ENCODE results near the gene MLXIPL. TPM values are rescaled to one million over a fixed set of nuclear protein-coding genes. Genes with fewer than 3 reads are reported as not detected.

Gene MLXIPL
- total RNA-seq, 3 donors from 2014 or later (not counting 1 experiment from before 2014, with no cell fraction given) = not detected

DNA sequence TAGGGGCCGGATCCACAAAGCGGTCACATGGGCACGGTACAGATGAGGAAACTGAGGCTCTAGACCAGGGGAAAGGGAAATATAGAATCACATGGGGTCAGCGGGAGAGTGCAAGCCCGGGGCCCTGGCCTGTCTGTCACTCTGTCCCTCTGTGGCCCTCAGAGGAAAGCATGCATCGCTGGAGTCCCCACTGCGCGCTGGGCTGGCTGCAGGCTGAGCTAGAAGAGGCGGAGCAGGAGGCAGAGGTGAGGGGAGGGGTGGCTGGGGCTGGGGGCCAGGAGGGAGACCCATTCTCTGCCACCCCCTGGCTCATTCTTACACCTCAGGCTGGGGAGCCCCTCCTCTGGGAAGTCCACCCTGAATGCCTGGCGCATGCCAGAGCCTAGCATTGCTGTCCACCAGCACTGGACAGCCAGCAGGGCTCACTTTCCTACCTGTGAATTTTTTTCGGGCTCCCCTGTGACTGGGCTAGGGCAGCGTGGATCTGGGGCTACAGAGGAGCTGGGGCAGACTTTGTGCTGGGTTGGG is 45.6 kb upstream of the MLXIPL start:
- H3K27me3 ChIP-seq (ENCODE audit: control insufficient read depth, insufficient read depth, low read length) = peaks cover 13% of the 10 kb centered on the region
- H3K4me1 ChIP-seq (ENCODE audit: control insufficient read depth, insufficient read depth, low read length) = peaks cover 10% of the 10 kb centered on the region
- no peak overlapping the region for H3K27ac ChIP-seq (ENCODE audit: low read length)
- no peaks in the 10 kb centered on the region for H3K36me3 ChIP-seq (ENCODE audit: control insufficient read depth, insufficient read depth, low read length)
- no peaks in the 10 kb centered on the region for H3K9me3 ChIP-seq (ENCODE audit: control insufficient read depth, insufficient read depth, low read length)
- Mint-ChIP-seq H3K27me3 (ENCODE audit: low read depth in 2 of 2) (peaks cover 8 to 20% of the 10 kb centered on the region in 2 donors), H3K36me3 (no peaks in the 10 kb centered on the region), H3K9me3 (no peaks in the 10 kb centered on the region), H3K27ac (no peak overlapping the region), H3K4me3 (no peak overlapping the region), H3K4me1 (peaks cover 0 to 10% of the 10 kb centered on the region in 2 donors)
- 73% methylated on average over 12 of the region's 12 CpGs for WGBS (ENCODE audit: insufficient coverage)
- no peak for ATAC-seq
- H3K4me3 ChIP-seq (ENCODE audit: low read length) = no peak overlapping the region
- DNase-seq = no peak
- TF ChIP-seq, protein P1, sequence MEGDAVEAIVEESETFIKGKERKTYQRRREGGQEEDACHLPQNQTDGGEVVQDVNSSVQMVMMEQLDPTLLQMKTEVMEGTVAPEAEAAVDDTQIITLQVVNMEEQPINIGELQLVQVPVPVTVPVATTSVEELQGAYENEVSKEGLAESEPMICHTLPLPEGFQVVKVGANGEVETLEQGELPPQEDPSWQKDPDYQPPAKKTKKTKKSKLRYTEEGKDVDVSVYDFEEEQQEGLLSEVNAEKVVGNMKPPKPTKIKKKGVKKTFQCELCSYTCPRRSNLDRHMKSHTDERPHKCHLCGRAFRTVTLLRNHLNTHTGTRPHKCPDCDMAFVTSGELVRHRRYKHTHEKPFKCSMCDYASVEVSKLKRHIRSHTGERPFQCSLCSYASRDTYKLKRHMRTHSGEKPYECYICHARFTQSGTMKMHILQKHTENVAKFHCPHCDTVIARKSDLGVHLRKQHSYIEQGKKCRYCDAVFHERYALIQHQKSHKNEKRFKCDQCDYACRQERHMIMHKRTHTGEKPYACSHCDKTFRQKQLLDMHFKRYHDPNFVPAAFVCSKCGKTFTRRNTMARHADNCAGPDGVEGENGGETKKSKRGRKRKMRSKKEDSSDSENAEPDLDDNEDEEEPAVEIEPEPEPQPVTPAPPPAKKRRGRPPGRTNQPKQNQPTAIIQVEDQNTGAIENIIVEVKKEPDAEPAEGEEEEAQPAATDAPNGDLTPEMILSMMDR (IDR thresholded peaks at IDR 0.05) = no peak
- intact Hi-C loops (cut with micrococcal nuclease) = loop anchor here (5.0 kb wide), 2 partner anchors 63 to 67 kb away; partner anchors contain the start of gene ABHD11

GRCh38 chr7:73669288-73669701 is 45.0 kb upstream of the MLXIPL start:
- H3K9me3 Mint-ChIP-seq = no peaks in the 10 kb centered on the region
- Histone ChIP-seq H3K4me1 (ENCODE audit: control insufficient read depth, insufficient read depth, low read length) (peaks cover 10% of the 10 kb centered on the region), H3K36me3 (ENCODE audit: control insufficient read depth, insufficient read depth, low read length) (no peaks in the 10 kb centered on the region), H3K27me3 (ENCODE audit: control insufficient read depth, insufficient read depth, low read length) (peaks cover 16% of the 10 kb centered on the region), H3K27ac (ENCODE audit: low read length) (no peak overlapping the region), H3K9me3 (ENCODE audit: control insufficient read depth, insufficient read depth, low read length) (no peaks in the 10 kb centered on the region), H3K4me3 (ENCODE audit: low read length) (no peak overlapping the region)
- intact Hi-C loops (cut with micrococcal nuclease) = loop anchor here (5.0 kb wide), 2 partner anchors 62 to 68 kb away; partner anchors contain the start of gene ABHD11
- DNase-seq (no peak), ATAC-seq (no peak)
- H3K27ac Mint-ChIP-seq = no peak overlapping the region
- TF ChIP-seq, protein P1 (IDR thresholded peaks at IDR 0.05) = no peak
- H3K27me3 Mint-ChIP-seq (ENCODE audit: low read depth in 2 of 2) = peaks cover 11 to 24% of the 10 kb centered on the region in 2 donors
- peaks cover 0 to 10% of the 10 kb centered on the region in 2 donors for H3K4me1 Mint-ChIP-seq
- 59% methylated on average over 19 of the region's 19 CpGs for WGBS (ENCODE audit: insufficient coverage)
- no peak overlapping the region for H3K4me3 Mint-ChIP-seq
- H3K36me3 Mint-ChIP-seq = no peaks in the 10 kb centered on the region

DNA sequence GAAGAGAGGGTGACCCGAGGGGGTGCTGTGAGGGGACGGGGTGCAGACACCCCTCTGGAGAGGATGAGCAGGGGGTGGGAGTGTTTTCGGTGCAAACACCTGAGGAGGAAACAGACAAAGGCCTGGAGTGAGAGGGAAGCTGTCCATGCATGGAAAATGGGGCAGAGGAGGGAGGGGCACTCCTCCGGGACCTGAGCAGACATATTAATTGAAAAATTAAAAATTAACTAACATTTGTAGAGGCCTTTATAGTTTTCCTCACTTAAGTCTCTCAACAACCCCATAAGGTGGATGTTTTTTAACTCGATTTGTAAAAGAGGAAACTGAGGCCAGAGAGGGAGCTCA is 44.5 kb upstream of the MLXIPL start:
- H3K36me3 ChIP-seq (ENCODE audit: control insufficient read depth, insufficient read depth, low read length) = no peaks in the 10 kb centered on the region
- 32% methylated on average over 4 of the region's 5 CpGs for WGBS (ENCODE audit: insufficient coverage)
- peak overlapping the region in 1 of 2 donors; percentile 13 for H3K27ac Mint-ChIP-seq
- no peaks in the 10 kb centered on the region for H3K9me3 ChIP-seq (ENCODE audit: control insufficient read depth, insufficient read depth, low read length)
- intact Hi-C loops (cut with micrococcal nuclease) = loop anchor here (5.0 kb wide), 2 partner anchors 62 to 68 kb away; partner anchors contain the start of gene ABHD11
- no peak for DNase-seq
- H3K4me3 Mint-ChIP-seq = peak overlapping the region; percentile 63
- no peak for ATAC-seq
- peaks cover 10% of the 10 kb centered on the region for H3K4me1 ChIP-seq (ENCODE audit: control insufficient read depth, insufficient read depth, low read length)
- H3K36me3 Mint-ChIP-seq = no peaks in the 10 kb centered on the region
- no peak overlapping the region for H3K4me3 ChIP-seq (ENCODE audit: low read length)
- no peak overlapping the region for H3K27ac ChIP-seq (ENCODE audit: low read length)
- peaks cover 17% of the 10 kb centered on the region for H3K27me3 ChIP-seq (ENCODE audit: control insufficient read depth, insufficient read depth, low read length)
- H3K9me3 Mint-ChIP-seq = no peaks in the 10 kb centered on the region
- H3K4me1 Mint-ChIP-seq = peaks cover 0 to 10% of the 10 kb centered on the region in 2 donors
- peaks cover 15 to 27% of the 10 kb centered on the region in 2 donors for H3K27me3 Mint-ChIP-seq (ENCODE audit: low read depth in 2 of 2)
- TF ChIP-seq, protein P1 (IDR thresholded peaks at IDR 0.05) = no peak

Measured in natural killer cell (primary cell).